ENCODE data around the gene RXFP1.

Gene RXFP1

DNA sequence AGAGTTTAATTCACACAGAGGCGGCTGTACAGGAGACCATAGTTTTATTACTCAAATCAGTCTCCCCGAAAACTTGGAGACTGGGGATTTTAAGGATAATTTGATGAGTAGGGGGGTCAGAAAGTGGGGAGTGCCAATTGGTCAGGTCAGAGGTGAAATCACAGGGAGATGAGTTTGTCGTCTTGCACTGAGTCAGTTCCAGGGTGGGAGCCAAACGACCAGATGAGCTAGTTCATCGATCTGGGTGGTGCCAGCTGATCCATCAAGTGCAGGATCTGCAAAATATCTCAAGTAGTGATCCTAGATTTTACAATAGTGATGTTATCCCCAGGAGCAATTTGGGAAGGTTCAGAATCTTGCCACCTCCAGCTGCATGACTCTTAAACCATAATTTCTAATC lies 154.4 kb downstream of the RXFP1 start:
- DNase-seq = no peak

DNA sequence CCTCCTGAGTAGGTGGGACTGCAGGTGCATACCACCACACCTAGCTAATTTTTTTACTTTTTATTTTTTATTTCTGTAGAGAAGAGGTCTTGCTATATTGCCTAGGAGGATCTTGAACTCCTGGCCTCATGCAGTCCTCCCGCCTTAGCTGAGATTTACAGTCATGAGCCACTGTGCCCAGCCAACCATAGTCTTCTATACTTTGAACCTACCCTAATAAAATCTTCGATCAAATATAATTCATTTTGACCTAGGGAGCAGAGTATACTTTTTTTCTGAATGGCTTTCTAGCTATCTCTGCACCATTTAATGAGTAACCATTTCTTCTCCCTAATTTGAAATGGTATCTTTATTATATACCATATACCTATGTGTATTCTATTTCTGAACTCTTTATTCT lies 157.1 kb downstream of the RXFP1 start:
- no peak for DNase-seq

DNA sequence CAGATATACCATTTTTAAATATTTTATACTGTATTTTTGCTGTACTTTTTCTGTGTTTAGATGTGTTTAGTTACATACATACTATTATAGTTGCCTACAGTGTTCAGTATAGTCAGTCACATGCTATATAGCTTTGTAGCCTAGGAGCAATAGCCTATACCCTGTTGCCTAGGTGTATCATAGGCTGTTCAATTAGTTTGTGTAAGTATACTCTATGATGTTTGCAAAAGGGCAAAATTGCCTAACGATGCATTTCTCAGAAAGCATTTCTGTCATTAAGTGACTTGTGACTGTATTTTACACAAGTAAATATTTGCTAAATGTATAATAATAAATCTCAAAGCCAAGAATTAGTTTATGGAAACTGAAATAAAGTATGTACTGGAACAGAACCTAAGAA lies 159.9 kb downstream of the RXFP1 start:
- no peak for DNase-seq

DNA sequence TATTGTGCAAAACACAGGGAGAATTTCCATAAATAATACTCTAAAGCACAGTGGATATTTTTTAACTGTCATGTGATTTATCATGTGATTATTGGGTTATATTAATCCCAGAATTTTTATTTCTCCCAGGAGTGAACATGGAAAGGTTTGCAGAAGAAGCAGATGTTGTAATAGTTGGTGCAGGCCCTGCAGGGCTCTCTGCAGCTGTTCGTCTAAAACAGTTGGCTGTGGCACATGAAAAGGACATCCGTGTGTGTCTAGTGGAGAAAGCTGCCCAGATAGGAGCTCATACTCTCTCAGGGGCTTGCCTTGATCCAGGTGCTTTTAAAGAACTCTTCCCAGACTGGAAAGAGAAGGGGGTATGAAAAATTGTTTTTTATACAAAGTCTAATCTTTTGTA lies 160.4 kb downstream of the RXFP1 start:
- DNase-seq = no peak

DNA sequence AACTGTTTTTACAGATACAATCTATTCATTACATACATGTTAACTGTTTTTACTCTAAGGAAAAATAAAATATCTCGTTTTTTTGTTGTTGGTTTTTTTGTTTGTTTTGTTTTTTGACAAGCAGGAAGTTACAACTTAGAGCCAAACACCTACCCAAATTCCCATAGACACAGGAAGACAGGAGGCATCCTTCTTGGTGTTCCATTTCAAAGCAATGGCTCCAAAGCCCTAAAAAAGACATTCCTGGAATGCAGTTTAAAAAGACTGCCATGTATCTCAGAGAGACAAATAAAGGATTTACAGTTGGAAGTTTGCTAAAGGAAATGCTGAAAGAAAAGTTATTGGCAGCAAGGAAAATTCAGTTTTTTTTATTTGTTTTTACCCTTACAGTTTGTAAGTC lies 167.1 kb downstream of the RXFP1 start:
- no peak for DNase-seq
